Thyroid gland (tissue), 4 donors: Measurements from ENCODE around the gene MRPL22. TPM values are rescaled to one million over a fixed set of nuclear protein-coding genes. Genes with fewer than 3 reads are reported as not detected.
A peak's percentile ranks its signal among the peaks of the same experiment; 100 is the strongest.

Source experiments
- DNase-seq, 2 donors: peaks; one replicate each; pipeline ENCODE4 v3.0.0-alpha.2; 2019
- H3K27ac ChIP-seq, 3 donors: fragments of 200-600 bp; sonication (generic); 1 replicate in 2 of 3; 2 replicates in 1 of 3; pipeline ENCODE4 v1.5.1; 2016 to 2019; ENCODE audit warnings: mild to moderate bottlenecking in 1 of 3, moderate library complexity in 1 of 3
- H3K27me3 ChIP-seq: fragments of 200-600 bp; sonication (generic); one replicate; pipeline ENCODE4 v1.5.1; 2019
- H3K36me3 ChIP-seq, 2 donors: fragments of 200-600 bp; sonication (generic); one replicate each; pipeline ENCODE4 v1.5.1; 2016 to 2019
- H3K4me1 ChIP-seq, 2 donors: fragments of 200-600 bp; sonication (generic); one replicate each; pipeline ENCODE4 v1.5.1; 2017 to 2019
- H3K4me3 ChIP-seq, 3 donors: fragments of 200-600 bp; sonication (generic); replicated peaks in 1 of 3; 1 replicate in 2 of 3; 2 replicates in 1 of 3; pipeline ENCODE4 v1.5.1; 2016; ENCODE audit warnings: mild to moderate bottlenecking in 1 of 3
- H3K9me3 ChIP-seq: fragments of 200-600 bp; sonication (generic); one replicate; pipeline ENCODE4 v1.5.1; 2017
- POLR2A ChIP-seq, 2 donors: fragments of 450-650 bp; IDR thresholded peaks; one replicate each; pipeline ENCODE4 v1.6.1; 2017; ENCODE audit warnings: antibody characterized with exemption in 2 of 2, mild to moderate bottlenecking in 2 of 2, moderate library complexity in 1 of 2
- WGBS, 2 donors: methylation state at CpG; one replicate each; pipeline ENCODE4 v1.1.5; 2017; 5-methylcytosine and 5-hydroxymethylcytosine counted together
- intact Hi-C: fragments of 100-400 bp; cut with DNase I; formaldehyde crosslinking; loops from one replicate; pipeline ENCODE4 v1.15.1; 2023
- total RNA-seq, 4 donors: library from RNA; depleted of rRNA; stranded (reverse); fragments of >200 nt; gene quantifications; one replicate each; pipeline ENCODE4 v1.2.3, GENCODE V29; 2016
- TF ChIP-seq, protein P1 (sequence below), 6 experiments: fragments of 200-600 bp in 3 of 6; fragments of 450-650 bp in 3 of 6; sonication (generic) in 3 of 6; IDR thresholded peaks; one replicate each; pipeline ENCODE4 v1.5.1; 2016 to 2019; ENCODE audit warnings: antibody characterized with exemption in 6 of 6, mild to moderate bottlenecking in 2 of 6, inconsistent platforms in 1 of 6, moderate library complexity in 1 of 6

MRPL22 gene
- total RNA-seq, 4 donors from 2014 or later: 9.2 to 31.8 (median 25.2) TPM

GRCh38 chr5:154896562-154897165 lies 44.2 kb upstream of the MRPL22 start:
- TF ChIP-seq POLR2A (IDR thresholded peaks at IDR 0.05): no peak
- TF ChIP-seq, protein P1, sequence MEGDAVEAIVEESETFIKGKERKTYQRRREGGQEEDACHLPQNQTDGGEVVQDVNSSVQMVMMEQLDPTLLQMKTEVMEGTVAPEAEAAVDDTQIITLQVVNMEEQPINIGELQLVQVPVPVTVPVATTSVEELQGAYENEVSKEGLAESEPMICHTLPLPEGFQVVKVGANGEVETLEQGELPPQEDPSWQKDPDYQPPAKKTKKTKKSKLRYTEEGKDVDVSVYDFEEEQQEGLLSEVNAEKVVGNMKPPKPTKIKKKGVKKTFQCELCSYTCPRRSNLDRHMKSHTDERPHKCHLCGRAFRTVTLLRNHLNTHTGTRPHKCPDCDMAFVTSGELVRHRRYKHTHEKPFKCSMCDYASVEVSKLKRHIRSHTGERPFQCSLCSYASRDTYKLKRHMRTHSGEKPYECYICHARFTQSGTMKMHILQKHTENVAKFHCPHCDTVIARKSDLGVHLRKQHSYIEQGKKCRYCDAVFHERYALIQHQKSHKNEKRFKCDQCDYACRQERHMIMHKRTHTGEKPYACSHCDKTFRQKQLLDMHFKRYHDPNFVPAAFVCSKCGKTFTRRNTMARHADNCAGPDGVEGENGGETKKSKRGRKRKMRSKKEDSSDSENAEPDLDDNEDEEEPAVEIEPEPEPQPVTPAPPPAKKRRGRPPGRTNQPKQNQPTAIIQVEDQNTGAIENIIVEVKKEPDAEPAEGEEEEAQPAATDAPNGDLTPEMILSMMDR (IDR thresholded peaks at IDR 0.05): no peak
- intact Hi-C loops: no loop called here

GRCh38 chr5:154898210-154898609 lies 42.7 kb upstream of the MRPL22 start:
- WGBS, 2 donors: 91 to 94% methylated on average over 4 of the region's 4 CpGs
- TF ChIP-seq, protein P1 (IDR thresholded peaks at IDR 0.05): no peak
- no peak for TF ChIP-seq POLR2A (IDR thresholded peaks at IDR 0.05)
- no peaks in the 10 kb centered on the region for H3K27me3 ChIP-seq
- no peak for DNase-seq
- intact Hi-C loops: no loop called here
- no peaks in the 10 kb centered on the region for H3K9me3 ChIP-seq
- H3K4me3 ChIP-seq: no peak overlapping the region
- no peak overlapping the region for H3K27ac ChIP-seq
- no peaks in the 10 kb centered on the region for H3K4me1 ChIP-seq
- H3K36me3 ChIP-seq: peaks cover 45 to 57% of the 10 kb centered on the region in 2 donors

More at GRCh38 chr5:154896562-154897165, 44.2 kb upstream of the MRPL22 start:
- no peak overlapping the region for H3K4me3 ChIP-seq
- H3K4me1 ChIP-seq: no peaks in the 10 kb centered on the region
- H3K36me3 ChIP-seq: peaks cover 40 to 56% of the 10 kb centered on the region in 2 donors
- H3K27ac ChIP-seq: no peak overlapping the region
- no peaks in the 10 kb centered on the region for H3K27me3 ChIP-seq
- no peak for DNase-seq
- no peaks in the 10 kb centered on the region for H3K9me3 ChIP-seq

- Histone ChIP-seq H3K4me3 (no peak overlapping the region), H3K27ac (peak overlapping the region in 1 of 3 donors; percentile 24), H3K4me1 (no peaks in the 10 kb centered on the region), H3K9me3 (no peaks in the 10 kb centered on the region), H3K36me3 (peaks cover 45 to 50% of the 10 kb centered on the region in 2 donors), H3K27me3 (no peaks in the 10 kb centered on the region)
- 90 to 92% methylated on average over 9 of the region's 9 CpGs for WGBS, 2 donors
- TF ChIP-seq, protein P1 (IDR thresholded peaks at IDR 0.05): no peak
- TF ChIP-seq POLR2A (IDR thresholded peaks at IDR 0.05): no peak
- no peak for DNase-seq
- intact Hi-C loops: no loop called here
These were observed 41.6 kb upstream of the MRPL22 start for GRCh38 chr5:154899151-154899816.

DNA sequence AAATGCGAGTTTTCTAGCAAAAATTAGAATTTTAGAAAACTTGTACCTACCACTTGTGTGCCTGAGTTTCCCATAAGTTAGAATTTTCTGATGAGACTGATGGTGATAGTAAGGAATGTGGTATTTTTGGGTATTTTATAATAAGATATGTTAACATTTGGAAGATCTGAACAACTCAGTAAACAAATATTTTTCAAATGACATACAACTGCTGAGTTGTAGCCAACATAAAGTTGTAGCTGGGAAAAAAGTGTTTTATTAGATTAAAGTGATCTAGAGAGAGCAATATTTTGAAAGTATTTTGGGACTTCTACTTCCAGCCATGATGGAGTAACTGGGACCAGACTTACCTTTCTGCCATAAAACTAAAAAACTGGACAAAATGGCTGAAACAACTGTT lies 40.8 kb upstream of the MRPL22 start:
- Histone ChIP-seq H3K36me3 (peaks cover 45 to 51% of the 10 kb centered on the region in 2 donors), H3K27ac (no peak overlapping the region)

More for the DNA sequence above, 40.8 kb upstream of the MRPL22 start:
- DNase-seq: no peak
- Histone ChIP-seq H3K4me1 (no peaks in the 10 kb centered on the region), H3K4me3 (no peak overlapping the region), H3K27me3 (no peaks in the 10 kb centered on the region), H3K9me3 (no peaks in the 10 kb centered on the region)
- intact Hi-C loops: no loop called here
- WGBS, 2 donors: 89 to 95% methylated on average over 1 of the region's 1 CpG
- TF ChIP-seq, protein P1 (IDR thresholded peaks at IDR 0.05): no peak
- no peak for TF ChIP-seq POLR2A (IDR thresholded peaks at IDR 0.05)
